ENCODE measurements around the gene SAMD10.
"Not testable (repeated sequence)": the region's sequence is repeated elsewhere in the genome, so short reads cannot be mapped to it uniquely, and the experiment has no call there.

DNA sequence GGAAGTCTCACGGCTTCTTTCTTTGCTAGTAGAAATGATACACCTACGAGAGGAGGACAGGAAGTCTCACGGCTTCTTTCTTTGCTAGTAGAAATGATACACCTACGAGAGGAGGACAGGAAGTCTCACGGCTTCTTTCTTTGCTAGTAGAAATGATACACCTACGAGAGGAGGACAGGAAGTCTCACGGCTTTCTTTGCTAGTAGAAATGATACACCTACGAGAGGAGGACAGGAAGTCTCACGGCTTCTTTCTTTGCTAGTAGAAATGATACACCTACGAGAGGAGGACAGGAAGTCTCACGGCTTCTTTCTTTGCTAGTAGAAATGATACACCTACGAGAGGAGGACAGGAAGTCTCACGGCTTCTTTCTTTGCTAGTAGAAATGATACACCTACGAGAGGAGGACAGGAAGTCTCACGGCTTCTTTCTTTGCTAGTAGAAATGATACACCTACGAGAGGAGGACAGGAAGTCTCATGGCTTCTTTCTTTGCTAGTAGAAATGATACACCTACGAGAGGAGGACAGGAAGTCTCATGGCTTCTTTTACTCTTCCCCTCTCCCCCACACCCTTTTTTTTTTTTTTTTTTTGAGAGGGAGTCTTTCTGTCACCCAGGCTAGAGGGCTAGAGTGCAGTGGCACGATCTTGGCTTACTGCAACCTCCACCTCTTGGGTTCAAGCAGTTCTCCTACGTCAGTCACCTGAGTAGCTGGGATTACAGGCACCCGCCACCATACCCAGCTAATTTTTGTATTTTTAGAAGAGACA, 33.1 kb upstream of the SAMD10 start:
- not testable (repeated sequence) for TF ChIP-seq CTCF, POLR2A (IDR thresholded peaks at IDR 0.05)
